ENCODE measurements around the gene KLK6. TPM values are rescaled to one million over a fixed set of nuclear protein-coding genes. Genes with fewer than 3 reads are reported as not detected.

The KLK6 gene
- 1 to 10 TPM; 5.7 to 9.6 TPM for total RNA-seq
- 10 to 100 TPM; 15.4 to 16.5 TPM for polyA plus RNA-seq (ENCODE audit: insufficient read length in 2 of 2)
- long read RNA-seq, donor 1, transcript KLK6-201 (7 exons, 1,511 nt) = major isoform, 9 of 9 reads
- long read RNA-seq, donor 1, partial matches to known transcripts = 0 of 9 reads
- long read RNA-seq, donor 1, other reads (novel, unspliced or antisense) = 0 of 9 reads
- long read RNA-seq, donor 2 = 0 reads
- long read RNA-seq, donor 3, partial matches to known transcripts = 0 of 2 reads
- long read RNA-seq, donor 3, other reads (novel, unspliced or antisense) = 0 of 2 reads
- long read RNA-seq, donor 4 = 0 reads

- Histone ChIP-seq H3K27ac (ENCODE audit: low read depth, low read length) (no peak within 1 kb of the TSS), H3K36me3 (ENCODE audit: control insufficient read depth, insufficient read depth, low read length) (no peaks in the 10 kb centered on the region), H3K4me3 (ENCODE audit: low read depth, low read length) (no peak within 1 kb of the TSS), H3K9me3 (ENCODE audit: control insufficient read depth, insufficient read depth, low read length) (no peaks in the 10 kb centered on the region), H3K4me1 (ENCODE audit: control insufficient read depth, insufficient read depth, low read length) (peaks cover 14% of the 10 kb centered on the region), H3K27me3 (ENCODE audit: control insufficient read depth, insufficient read depth, low read length) (peaks cover 2% of the 10 kb centered on the region)
- 67% methylated on average over 19 of the region's 19 CpGs for WGBS (ENCODE audit: insufficient coverage)
- peak in 1 of 6 donors; percentile 25 for DNase-seq (ENCODE audit: low read depth in 4 of 6, low spot score in 6 of 6)
Measured at GRCh38 chr19:50969413-50969760, at the start of gene KLK6. TSS of gene KLK6 (minus strand) at chr19:50969591. CDS start at chr19:50968104, 1,487 bp downstream.

DNA sequence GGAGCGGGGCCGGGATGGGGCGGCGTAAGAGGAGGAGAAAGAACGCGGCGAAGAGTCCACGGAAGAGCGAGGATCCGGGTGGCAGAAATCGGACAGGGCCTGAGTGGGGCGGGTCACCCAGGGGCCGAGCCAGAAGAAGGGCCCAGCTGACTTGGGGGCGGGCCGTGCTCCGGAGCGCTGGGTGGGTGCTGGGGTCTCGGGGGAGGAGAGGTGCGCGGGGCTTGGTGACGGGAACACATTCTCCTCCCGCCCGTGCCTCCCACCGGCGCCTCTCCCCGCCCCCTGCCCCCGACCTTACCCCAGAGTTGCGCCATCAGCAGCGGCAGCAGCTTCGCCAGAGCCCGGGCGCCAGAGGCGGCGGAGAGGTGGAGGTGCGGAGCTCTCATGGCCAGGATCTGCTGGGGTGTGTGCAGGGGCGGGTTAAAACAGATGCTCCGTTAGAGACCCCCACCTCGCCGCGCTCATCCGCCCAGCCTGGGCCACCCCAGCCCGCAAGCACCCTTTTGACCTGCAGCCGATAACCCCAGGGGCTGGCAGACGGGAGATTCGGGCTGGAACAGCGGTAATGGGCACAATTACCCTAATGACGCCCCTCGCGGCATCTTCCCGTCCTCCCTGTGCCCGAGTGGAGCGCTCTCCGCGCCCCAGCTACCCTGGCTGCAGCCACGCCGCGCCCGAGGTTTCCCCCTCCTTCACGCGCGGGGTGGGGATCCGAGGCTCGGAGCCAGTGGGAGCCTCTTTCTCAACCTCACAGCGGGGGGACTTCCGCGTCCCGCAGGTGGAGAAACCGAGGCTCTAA lies 49.6 kb upstream of the KLK6 start:
- DNase-seq (ENCODE audit: low read depth in 4 of 6, low spot score in 6 of 6) = peak in 1 of 6 donors; percentile 9
- peaks cover 69% of the 10 kb centered on the region for H3K27me3 ChIP-seq (ENCODE audit: control insufficient read depth, insufficient read depth, low read length)
- under 1% methylated on average over 65 of the region's 68 CpGs for WGBS (ENCODE audit: insufficient coverage)
- H3K9me3 ChIP-seq (ENCODE audit: control insufficient read depth, insufficient read depth, low read length) = no peaks in the 10 kb centered on the region
- H3K27ac ChIP-seq (ENCODE audit: low read depth, low read length) = no peak overlapping the region
- no peaks in the 10 kb centered on the region for H3K36me3 ChIP-seq (ENCODE audit: control insufficient read depth, insufficient read depth, low read length)
- peak overlapping the region; percentile 9 for H3K4me3 ChIP-seq (ENCODE audit: low read depth, low read length)
- peaks cover 22% of the 10 kb centered on the region for H3K4me1 ChIP-seq (ENCODE audit: control insufficient read depth, insufficient read depth, low read length)

GRCh38 chr19:51016798-51017683 lies 47.6 kb upstream of the KLK6 start:
- H3K36me3 ChIP-seq (ENCODE audit: control insufficient read depth, insufficient read depth, low read length) = no peaks in the 10 kb centered on the region
- WGBS (ENCODE audit: insufficient coverage) = under 1% methylated on average over 68 of the region's 68 CpGs
- no peaks in the 10 kb centered on the region for H3K9me3 ChIP-seq (ENCODE audit: control insufficient read depth, insufficient read depth, low read length)
- H3K27me3 ChIP-seq (ENCODE audit: control insufficient read depth, insufficient read depth, low read length) = peaks cover 66% of the 10 kb centered on the region
- H3K27ac ChIP-seq (ENCODE audit: low read depth, low read length) = no peak overlapping the region
- H3K4me1 ChIP-seq (ENCODE audit: control insufficient read depth, insufficient read depth, low read length) = peaks cover 22% of the 10 kb centered on the region
- peak in 3 of 6 donors; percentile 42 to 87 (median 43) for DNase-seq (ENCODE audit: low read depth in 4 of 6, low spot score in 6 of 6)
- peak overlapping the region; percentile 35 for H3K4me3 ChIP-seq (ENCODE audit: low read depth, low read length)

DNA sequence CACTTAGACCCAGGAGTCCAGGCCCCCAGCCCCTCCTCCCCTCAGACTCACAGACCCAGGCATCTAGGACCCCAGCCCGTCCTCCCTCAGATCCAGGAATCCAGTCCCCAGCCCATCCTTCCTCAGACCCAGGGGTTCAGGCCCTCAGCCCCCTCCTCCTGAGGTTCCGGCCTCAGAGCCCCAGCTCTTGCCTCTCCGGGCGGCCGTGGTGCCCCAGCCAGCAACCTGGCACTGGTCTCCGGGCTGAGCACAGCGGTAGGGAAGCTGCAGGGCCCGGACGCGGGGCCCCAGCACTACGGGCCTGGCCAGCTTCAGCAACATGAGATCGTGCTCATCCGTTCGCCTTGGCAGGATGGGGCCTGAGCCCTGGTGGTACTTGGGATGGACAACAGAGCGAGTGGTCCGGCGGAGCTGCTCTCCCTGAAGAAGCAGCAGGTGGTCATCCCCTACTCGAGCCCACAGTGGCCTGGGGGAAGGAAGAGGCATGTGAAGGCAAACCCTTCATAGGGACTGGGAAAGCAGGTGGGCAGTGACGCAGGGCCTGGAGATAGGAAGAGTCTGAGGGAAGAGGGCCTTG lies 46.4 kb upstream of the KLK6 start:
- Histone ChIP-seq H3K9me3 (ENCODE audit: control insufficient read depth, insufficient read depth, low read length) (no peaks in the 10 kb centered on the region), H3K4me1 (ENCODE audit: control insufficient read depth, insufficient read depth, low read length) (peaks cover 22% of the 10 kb centered on the region), H3K36me3 (ENCODE audit: control insufficient read depth, insufficient read depth, low read length) (no peaks in the 10 kb centered on the region), H3K27ac (ENCODE audit: low read depth, low read length) (no peak overlapping the region), H3K4me3 (ENCODE audit: low read depth, low read length) (no peak overlapping the region), H3K27me3 (ENCODE audit: control insufficient read depth, insufficient read depth, low read length) (peaks cover 66% of the 10 kb centered on the region)
- DNase-seq (ENCODE audit: low read depth in 4 of 6, low spot score in 6 of 6) = no peak
- 89% methylated on average over 18 of the region's 19 CpGs for whole genome bisulfite sequencing (ENCODE audit: insufficient coverage)

DNA sequence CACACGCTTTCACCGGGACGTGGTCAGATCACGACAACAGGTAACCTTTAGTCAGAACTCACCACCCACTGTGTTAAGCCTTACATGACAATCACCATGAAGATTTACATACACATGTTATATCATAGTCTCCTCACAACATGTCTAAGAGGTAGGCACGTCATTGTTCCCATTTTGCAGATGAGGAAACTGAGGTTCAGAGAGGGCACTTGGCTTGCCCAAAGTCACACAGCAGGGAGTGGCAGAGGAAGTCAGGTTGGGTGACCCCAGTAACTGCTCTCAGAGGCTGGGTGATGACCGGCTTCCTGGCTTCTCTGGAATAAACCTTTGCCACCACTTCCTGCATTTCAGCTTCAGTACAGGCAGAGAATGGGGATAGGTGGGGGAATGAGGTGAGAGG lies 44.9 kb upstream of the KLK6 start:
- Histone ChIP-seq H3K27ac (ENCODE audit: low read depth, low read length) (no peak overlapping the region), H3K9me3 (ENCODE audit: control insufficient read depth, insufficient read depth, low read length) (no peaks in the 10 kb centered on the region), H3K36me3 (ENCODE audit: control insufficient read depth, insufficient read depth, low read length) (no peaks in the 10 kb centered on the region), H3K4me3 (ENCODE audit: low read depth, low read length) (no peak overlapping the region), H3K4me1 (ENCODE audit: control insufficient read depth, insufficient read depth, low read length) (peaks cover 19% of the 10 kb centered on the region), H3K27me3 (ENCODE audit: control insufficient read depth, insufficient read depth, low read length) (peaks cover 64% of the 10 kb centered on the region)
- DNase-seq (ENCODE audit: low read depth in 4 of 6, low spot score in 6 of 6) = no peak
- WGBS (ENCODE audit: insufficient coverage) = 92% methylated on average over 5 of the region's 6 CpGs

GRCh38 chr19:51012661-51013190 lies 43.3 kb upstream of the KLK6 start:
- Histone ChIP-seq H3K36me3 (ENCODE audit: control insufficient read depth, insufficient read depth, low read length) (no peaks in the 10 kb centered on the region), H3K27ac (ENCODE audit: low read depth, low read length) (no peak overlapping the region), H3K4me1 (ENCODE audit: control insufficient read depth, insufficient read depth, low read length) (peaks cover 11% of the 10 kb centered on the region), H3K9me3 (ENCODE audit: control insufficient read depth, insufficient read depth, low read length) (no peaks in the 10 kb centered on the region), H3K4me3 (ENCODE audit: low read depth, low read length) (no peak overlapping the region), H3K27me3 (ENCODE audit: control insufficient read depth, insufficient read depth, low read length) (peaks cover 50% of the 10 kb centered on the region)
- DNase-seq (ENCODE audit: low read depth in 4 of 6, low spot score in 6 of 6) = no peak
- WGBS (ENCODE audit: insufficient coverage) = 76% methylated on average over 11 of the region's 12 CpGs

DNA sequence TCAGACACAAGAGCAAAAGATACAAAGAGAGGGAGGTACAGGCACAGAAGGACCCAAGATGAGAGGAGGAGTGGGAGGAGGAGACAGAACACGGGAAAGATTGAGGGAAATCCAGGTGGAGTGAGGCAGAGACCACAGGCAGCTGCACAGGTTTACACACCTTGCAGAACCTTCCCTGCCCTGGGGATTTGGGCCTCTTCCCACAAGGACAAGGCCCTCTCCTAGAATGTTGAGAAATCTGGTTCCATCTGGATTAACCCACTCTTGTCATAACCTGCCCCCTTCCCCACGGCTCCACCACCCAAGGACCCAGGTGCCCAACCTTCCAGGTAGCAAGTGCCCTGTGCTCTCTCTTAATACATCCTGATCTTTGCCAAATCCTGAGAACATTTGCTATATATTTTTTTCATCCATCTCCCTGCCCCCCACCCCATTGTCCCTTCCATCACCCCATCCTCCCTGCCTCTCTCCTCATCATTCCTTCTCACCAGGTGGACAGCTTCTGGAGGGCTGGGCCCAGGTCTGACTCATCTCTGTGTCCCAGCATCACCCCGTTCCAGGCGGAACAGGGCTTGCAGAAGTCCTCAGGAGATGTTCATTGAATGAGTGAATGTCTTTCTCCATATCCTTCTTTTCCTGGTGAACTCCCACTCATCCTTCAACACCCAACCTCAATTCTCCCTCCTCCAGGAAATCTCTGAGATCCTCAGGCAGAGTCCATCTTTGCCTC lies 40.8 kb upstream of the KLK6 start:
- Histone ChIP-seq H3K4me1 (ENCODE audit: control insufficient read depth, insufficient read depth, low read length) (no peaks in the 10 kb centered on the region), H3K9me3 (ENCODE audit: control insufficient read depth, insufficient read depth, low read length) (no peaks in the 10 kb centered on the region), H3K27me3 (ENCODE audit: control insufficient read depth, insufficient read depth, low read length) (peaks cover 38% of the 10 kb centered on the region), H3K27ac (ENCODE audit: low read depth, low read length) (no peak overlapping the region), H3K36me3 (ENCODE audit: control insufficient read depth, insufficient read depth, low read length) (no peaks in the 10 kb centered on the region), H3K4me3 (ENCODE audit: low read depth, low read length) (no peak overlapping the region)
- 49% methylated on average over 3 of the region's 4 CpGs for WGBS (ENCODE audit: insufficient coverage)
- no peak for DNase-seq (ENCODE audit: low read depth in 4 of 6, low spot score in 6 of 6)

- H3K27me3 ChIP-seq (ENCODE audit: control insufficient read depth, insufficient read depth, low read length) = peaks cover 28% of the 10 kb centered on the region
- 77% methylated on average over 12 of the region's 19 CpGs for WGBS (ENCODE audit: insufficient coverage)
- no peak overlapping the region for H3K27ac ChIP-seq (ENCODE audit: low read depth, low read length)
- no peak for DNase-seq (ENCODE audit: low read depth in 4 of 6, low spot score in 6 of 6)
- no peaks in the 10 kb centered on the region for H3K36me3 ChIP-seq (ENCODE audit: control insufficient read depth, insufficient read depth, low read length)
- H3K9me3 ChIP-seq (ENCODE audit: control insufficient read depth, insufficient read depth, low read length) = no peaks in the 10 kb centered on the region
- H3K4me3 ChIP-seq (ENCODE audit: low read depth, low read length) = no peak overlapping the region
- H3K4me1 ChIP-seq (ENCODE audit: control insufficient read depth, insufficient read depth, low read length) = no peaks in the 10 kb centered on the region
Measured at GRCh38 chr19:51009061-51009891, 39.9 kb upstream of the KLK6 start.

Data from spinal cord (tissue), 10 donors.